Transverse colon (tissue), 4 donors: ENCODE results near the gene MT4. TPM values are rescaled to one million over a fixed set of nuclear protein-coding genes. Genes with fewer than 3 reads are reported as not detected.

ENCODE experiments used
- DNase-seq: peaks from one replicate; pipeline ENCODE4 v3.0.0-alpha.2; 2019
- H3K27ac ChIP-seq, 4 donors: fragments of 200-600 bp; sonication (generic); 2 replicates each; pipeline ENCODE4 v1.5.1; 2016 to 2018; ENCODE audit warnings: inconsistent platforms in 4 of 4
- H3K27me3 ChIP-seq: fragments of 200-600 bp; sonication (generic); 2 replicates; pipeline ENCODE4 v1.5.1; 2017; ENCODE audit warnings: inconsistent platforms
- H3K36me3 ChIP-seq, 4 donors: fragments of 200-600 bp; sonication (generic); 2 replicates each; pipeline ENCODE4 v1.5.1; 2017 to 2019; ENCODE audit warnings: inconsistent platforms in 4 of 4
- H3K4me1 ChIP-seq, 4 donors: fragments of 200-600 bp; sonication (generic); 2 replicates each; pipeline ENCODE4 v1.5.1; 2017 to 2020; ENCODE audit warnings: inconsistent platforms in 4 of 4
- H3K4me3 ChIP-seq, 4 donors: fragments of 200-600 bp; sonication (generic); 1 replicate in 1 of 4; 2 replicates in 3 of 4; pipeline versions ENCODE4 v1.5.1 to v1.6.1; 2017 to 2019; ENCODE audit warnings: inconsistent platforms in 4 of 4
- H3K9me3 ChIP-seq, 2 donors: fragments of 200-600 bp; sonication (generic); 2 replicates each; pipeline ENCODE4 v1.5.1; 2017 to 2019; ENCODE audit warnings: inconsistent platforms in 2 of 2
- CTCF ChIP-seq, 5 experiments: fragments of 200-600 bp in 3 of 5; fragments of 450-650 bp in 2 of 5; sonication (generic) in 3 of 5; IDR thresholded peaks; 1 replicate in 2 of 5; 2 replicates in 3 of 5; pipeline ENCODE4 v1.5.1; 2016 to 2017; ENCODE audit warnings: antibody characterized with exemption in 5 of 5, inconsistent platforms in 3 of 5, mild to moderate bottlenecking in 2 of 5, moderate library complexity in 1 of 5
- EP300 ChIP-seq: sonication (generic); formaldehyde crosslinking; IDR thresholded peaks from one replicate; pipeline ENCODE4 v1.6.1; 2017; ENCODE audit warnings: antibody characterized with exemption, low read depth
- POLR2A ChIP-seq: fragments of 450-650 bp; IDR thresholded peaks from one replicate; pipeline ENCODE4 v1.6.1; 2016; ENCODE audit warnings: antibody characterized with exemption, mild to moderate bottlenecking, moderate library complexity
- POLR2AphosphoS5 ChIP-seq, 3 donors: sonication (generic); formaldehyde crosslinking; IDR thresholded peaks; one replicate each; pipeline ENCODE4 v1.6.1; 2016; ENCODE audit warnings: antibody characterized with exemption in 3 of 3
- WGBS, 2 donors: methylation state at CpG; one replicate each; pipeline ENCODE4 v1.1.5; 2018; ENCODE audit warnings: low coverage in 1 of 2; 5-methylcytosine and 5-hydroxymethylcytosine counted together
- in situ Hi-C, 4 donors: fragments of 200-750 bp; cut with MboI; loops; one replicate each; pipeline versions ENCODE4 v1.15.0 to v1.15.1; 2017; ENCODE audit warnings: low sequenced_read_pairs in 3 of 4, low pct_ligation_motif_present in 1 of 4, low pct_unique_long_range_greater_than_20kb in 1 of 4
- intact Hi-C: fragments of 100-400 bp; cut with DNase I; formaldehyde crosslinking; loops from one replicate; pipeline ENCODE4 v1.15.1; 2023; ENCODE audit warnings: low total_unique reads
- total RNA-seq, 4 donors: library from RNA; depleted of rRNA; stranded (reverse); fragments of >200 nt; gene quantifications; one replicate each; pipeline ENCODE4 v1.1.0, GENCODE V29; 2016

The MT4 gene
- total RNA-seq, 4 donors from 2014 or later, result 95.4 TPM; not detected in 3

GRCh38 chr16:56608043-56608875 lies 43.4 kb downstream of the MT4 start, which contains the start of gene MT2A:
MT2A (plus strand) TSS chr16:56608584; CDS start chr16:56608656, 72 bp downstream.
- no peaks in the 10 kb centered on the region for H3K9me3 ChIP-seq
- peak; percentile 96 for DNase-seq
- H3K27ac ChIP-seq, result peak within 1 kb of the TSS; percentile 87 to 91 (median 90)
- H3K4me1 ChIP-seq, result peaks cover 6 to 25% (median 19%) of the 10 kb centered on the region in 4 donors
- intact Hi-C loops, result loop anchor here (1.0 to 5.0 kb wide), 3 partner anchors 19 to 74 kb away; partner anchors contain the start of genes MT1M and MT1X
- H3K27me3 ChIP-seq, result no peaks in the 10 kb centered on the region
- no peak for TF ChIP-seq CTCF (IDR thresholded peaks at IDR 0.05)
- TF ChIP-seq EP300, result peak; percentile 95
- peak; percentile 99 for TF ChIP-seq POLR2A
- peak; percentile 93 to 99 (median 97) for TF ChIP-seq POLR2AphosphoS5 (IDR thresholded peaks at IDR 0.05)
- in situ Hi-C loops, result no loop called here
- H3K4me3 ChIP-seq, result peak within 1 kb of the TSS; percentile 45 to 75 (median 56)
- WGBS, 2 donors, result 0 to 8% methylated on average over 2 to 62 of the region's 62 CpGs
- H3K36me3 ChIP-seq, result no peaks in the 10 kb centered on the region

- DNase-seq, result no peak
- WGBS, 2 donors, result 1% methylated on average over 20 of the region's 21 CpGs; no CpG with 5 or more reads in 1 of the 2 donors
- Histone ChIP-seq H3K36me3 (no peaks in the 10 kb centered on the region), H3K27ac (peak overlapping the region; percentile 87 to 91 (median 90)), H3K4me1 (peaks cover 6 to 25% (median 19%) of the 10 kb centered on the region in 4 donors), H3K4me3 (peak overlapping the region; percentile 45 to 75 (median 56)), H3K9me3 (no peaks in the 10 kb centered on the region), H3K27me3 (no peaks in the 10 kb centered on the region)
- in situ Hi-C loops (no loop called here), intact Hi-C loops (loop anchor here (1.0 to 5.0 kb wide), 3 partner anchors 18 to 73 kb away; partner anchors contain the start of genes MT1M and MT1X)
- TF ChIP-seq POLR2AphosphoS5 (IDR thresholded peaks at IDR 0.05), result peak in 1 of 3 donors; percentile 3
- no peak for TF ChIP-seq CTCF (IDR thresholded peaks at IDR 0.05)
- no peak for TF ChIP-seq POLR2A
Observed at GRCh38 chr16:56608876-56609462, 44.1 kb downstream of the MT4 start.

GRCh38 chr16:56609463-56609921 lies 44.6 kb downstream of the MT4 start:
- H3K36me3 ChIP-seq, result no peaks in the 10 kb centered on the region
- peaks cover 6 to 25% (median 19%) of the 10 kb centered on the region in 4 donors for H3K4me1 ChIP-seq
- DNase-seq, result peak; percentile 86
- intact Hi-C loops, result loop anchor here (2.0 to 5.0 kb wide), 2 partner anchors 17 to 73 kb away; partner anchors contain the start of gene MT1X
- H3K27me3 ChIP-seq, result no peaks in the 10 kb centered on the region
- in situ Hi-C loops, result no loop called here
- no peak for TF ChIP-seq EP300
- peak in 1 of 5 experiments; percentile 2 for TF ChIP-seq CTCF (IDR thresholded peaks at IDR 0.05)
- no peak for TF ChIP-seq POLR2A
- TF ChIP-seq POLR2AphosphoS5 (IDR thresholded peaks at IDR 0.05), result peak; percentile 64 to 71 (median 71)
- no peaks in the 10 kb centered on the region for H3K9me3 ChIP-seq
- peak overlapping the region; percentile 45 to 75 (median 56) for H3K4me3 ChIP-seq
- peak overlapping the region; percentile 87 to 91 (median 90) for H3K27ac ChIP-seq
- 1 to 4% methylated on average over 5 to 6 of the region's 6 CpGs for whole genome bisulfite sequencing, 2 donors
